Ascending aorta (tissue), 2 donors: ENCODE results near the gene CAPSL. TPM values are rescaled to one million over a fixed set of nuclear protein-coding genes. Genes with fewer than 3 reads are reported as not detected.
A peak's percentile ranks its signal among the peaks of the same experiment; 100 is the strongest.

Source experiments
- DNase-seq, 2 donors: peaks; one replicate each; pipeline ENCODE4 v3.0.0-alpha.2; 2019; ENCODE audit warnings: low spot score in 2 of 2
- H3K27ac ChIP-seq, 2 donors: fragments of 200-600 bp; sonication (generic); one replicate each; pipeline ENCODE4 v1.5.1; 2016 to 2017; ENCODE audit warnings: mild to moderate bottlenecking in 1 of 2
- H3K27me3 ChIP-seq: fragments of 200-600 bp; sonication (generic); one replicate; pipeline ENCODE4 v1.5.1; 2017
- H3K36me3 ChIP-seq, 2 donors: fragments of 200-600 bp; sonication (generic); one replicate each; pipeline ENCODE4 v1.5.1; 2016
- H3K4me1 ChIP-seq, 2 donors: fragments of 200-600 bp; sonication (generic); one replicate each; pipeline ENCODE4 v1.5.1; 2016 to 2017; ENCODE audit warnings: mild to moderate bottlenecking in 1 of 2
- H3K4me3 ChIP-seq, 2 donors: fragments of 200-600 bp; sonication (generic); one replicate each; pipeline ENCODE4 v1.5.1; 2016 to 2017; ENCODE audit warnings: mild to moderate bottlenecking in 1 of 2
- H3K9me3 ChIP-seq, 2 donors: fragments of 200-600 bp; sonication (generic); one replicate each; pipeline ENCODE4 v1.5.1; 2016
- intact Hi-C: fragments of 100-400 bp; cut with DNase I; formaldehyde crosslinking; loops from one replicate; pipeline ENCODE4 v1.15.1; 2023
- total RNA-seq: library from RNA; depleted of rRNA; stranded (reverse); fragments of >200 nt; gene quantifications from one replicate; pipeline ENCODE4 v1.1.0, GENCODE V29; 2016
- TF ChIP-seq, protein P1 (sequence below), 3 experiments: fragments of 200-600 bp in 2 of 3; fragments of 450-650 bp in 1 of 3; sonication (generic) in 2 of 3; IDR thresholded peaks; one replicate each; pipeline ENCODE4 v1.5.1; 2016 to 2019; ENCODE audit warnings: antibody characterized with exemption in 3 of 3, mild to moderate bottlenecking in 1 of 3, moderate library complexity in 1 of 3

CAPSL gene
- total RNA-seq, 1 donor from 2014 or later = not detected

DNA sequence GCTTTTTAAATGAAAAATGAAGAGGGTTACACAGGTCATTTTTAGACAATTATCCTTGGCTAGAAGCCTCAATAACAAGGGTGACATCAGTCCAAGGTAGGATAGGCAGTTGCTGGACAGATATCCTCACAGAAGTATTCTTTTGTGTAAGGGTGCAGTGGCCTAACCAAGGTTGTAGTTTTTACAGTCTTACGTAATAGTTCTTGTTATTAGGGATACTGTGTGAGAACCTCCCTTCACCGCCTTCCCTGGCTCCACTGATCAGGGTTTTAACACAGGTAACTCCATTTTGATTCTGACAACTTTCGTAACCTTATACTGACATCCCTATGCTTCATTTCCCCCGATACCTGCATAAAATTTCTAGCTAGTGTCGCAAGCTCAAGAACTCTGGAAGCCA lies 8.7 kb upstream of the CAPSL start:
- Histone ChIP-seq H3K36me3 (no peaks in the 10 kb centered on the region), H3K27ac (no peak overlapping the region), H3K27me3 (no peaks in the 10 kb centered on the region), H3K4me3 (no peak overlapping the region), H3K4me1 (no peaks in the 10 kb centered on the region), H3K9me3 (no peaks in the 10 kb centered on the region)
- TF ChIP-seq, protein P1, sequence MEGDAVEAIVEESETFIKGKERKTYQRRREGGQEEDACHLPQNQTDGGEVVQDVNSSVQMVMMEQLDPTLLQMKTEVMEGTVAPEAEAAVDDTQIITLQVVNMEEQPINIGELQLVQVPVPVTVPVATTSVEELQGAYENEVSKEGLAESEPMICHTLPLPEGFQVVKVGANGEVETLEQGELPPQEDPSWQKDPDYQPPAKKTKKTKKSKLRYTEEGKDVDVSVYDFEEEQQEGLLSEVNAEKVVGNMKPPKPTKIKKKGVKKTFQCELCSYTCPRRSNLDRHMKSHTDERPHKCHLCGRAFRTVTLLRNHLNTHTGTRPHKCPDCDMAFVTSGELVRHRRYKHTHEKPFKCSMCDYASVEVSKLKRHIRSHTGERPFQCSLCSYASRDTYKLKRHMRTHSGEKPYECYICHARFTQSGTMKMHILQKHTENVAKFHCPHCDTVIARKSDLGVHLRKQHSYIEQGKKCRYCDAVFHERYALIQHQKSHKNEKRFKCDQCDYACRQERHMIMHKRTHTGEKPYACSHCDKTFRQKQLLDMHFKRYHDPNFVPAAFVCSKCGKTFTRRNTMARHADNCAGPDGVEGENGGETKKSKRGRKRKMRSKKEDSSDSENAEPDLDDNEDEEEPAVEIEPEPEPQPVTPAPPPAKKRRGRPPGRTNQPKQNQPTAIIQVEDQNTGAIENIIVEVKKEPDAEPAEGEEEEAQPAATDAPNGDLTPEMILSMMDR (IDR thresholded peaks at IDR 0.05) = no peak
- DNase-seq = no peak
- intact Hi-C loops = no loop called here

DNA sequence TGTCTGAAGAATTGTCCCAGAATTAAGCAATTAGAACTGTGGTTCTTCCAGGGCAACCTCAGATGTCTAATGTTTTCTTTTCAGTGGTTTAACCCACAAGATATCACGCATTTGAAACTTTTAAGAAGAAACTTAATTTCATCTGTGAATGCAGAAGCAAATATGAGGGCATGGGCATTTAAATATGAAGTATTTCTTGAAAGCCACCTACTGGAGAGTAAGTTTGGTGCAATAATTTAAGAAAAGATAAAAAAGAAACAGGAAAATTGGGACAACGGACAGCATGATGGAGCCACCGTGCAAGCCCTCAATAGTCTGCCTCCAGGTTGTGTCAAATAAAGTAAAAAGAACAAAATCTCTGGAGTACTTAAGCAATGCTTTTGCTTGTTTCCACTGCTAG lies 1.2 kb upstream of the CAPSL start:
- Histone ChIP-seq H3K4me1 (no peaks in the 10 kb centered on the region), H3K27ac (no peak overlapping the region), H3K27me3 (no peaks in the 10 kb centered on the region), H3K36me3 (no peaks in the 10 kb centered on the region), H3K9me3 (no peaks in the 10 kb centered on the region), H3K4me3 (no peak overlapping the region)
- TF ChIP-seq, protein P1 (IDR thresholded peaks at IDR 0.05) = no peak
- no peak for DNase-seq
- intact Hi-C loops = no loop called here

DNA sequence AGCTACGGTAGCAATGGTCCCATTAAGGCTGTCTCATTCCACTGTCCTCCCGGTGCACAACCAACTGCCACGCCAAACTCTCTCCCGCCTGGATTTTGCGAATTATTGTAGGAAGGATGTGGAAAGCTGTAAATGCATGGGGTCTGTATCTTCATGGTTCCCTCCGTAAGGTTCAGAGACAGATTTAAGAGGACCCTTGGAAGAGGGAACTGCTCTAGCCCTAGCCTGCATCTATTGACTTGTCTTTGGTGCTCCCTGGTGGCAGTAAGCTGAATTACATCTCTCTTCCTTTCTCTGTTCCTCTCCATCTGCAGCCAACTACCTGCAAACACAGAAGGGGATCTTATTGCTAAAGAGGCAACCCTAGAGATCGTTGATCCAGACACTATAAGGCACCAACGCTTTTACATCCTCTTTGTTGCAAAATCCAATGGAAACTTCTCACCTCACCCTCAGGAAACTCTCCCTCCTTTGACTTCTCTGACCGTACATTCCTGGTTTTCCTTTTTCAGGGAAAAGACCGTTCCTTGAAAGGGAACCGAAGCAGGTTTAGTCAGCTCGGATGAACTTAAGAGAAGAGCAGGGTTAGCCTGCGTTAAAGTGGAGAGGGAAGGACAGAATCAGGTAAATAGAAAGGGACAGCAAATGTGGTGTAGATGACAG lies 11.9 kb downstream of the CAPSL start:
- Histone ChIP-seq H3K4me3 (no peak overlapping the region), H3K27ac (no peak overlapping the region), H3K9me3 (no peaks in the 10 kb centered on the region), H3K27me3 (no peaks in the 10 kb centered on the region), H3K36me3 (no peaks in the 10 kb centered on the region), H3K4me1 (no peaks in the 10 kb centered on the region)
- intact Hi-C loops = no loop called here
- no peak for DNase-seq
- TF ChIP-seq, protein P1 (IDR thresholded peaks at IDR 0.05) = peak; percentile 46 to 63 (median 46)

DNA sequence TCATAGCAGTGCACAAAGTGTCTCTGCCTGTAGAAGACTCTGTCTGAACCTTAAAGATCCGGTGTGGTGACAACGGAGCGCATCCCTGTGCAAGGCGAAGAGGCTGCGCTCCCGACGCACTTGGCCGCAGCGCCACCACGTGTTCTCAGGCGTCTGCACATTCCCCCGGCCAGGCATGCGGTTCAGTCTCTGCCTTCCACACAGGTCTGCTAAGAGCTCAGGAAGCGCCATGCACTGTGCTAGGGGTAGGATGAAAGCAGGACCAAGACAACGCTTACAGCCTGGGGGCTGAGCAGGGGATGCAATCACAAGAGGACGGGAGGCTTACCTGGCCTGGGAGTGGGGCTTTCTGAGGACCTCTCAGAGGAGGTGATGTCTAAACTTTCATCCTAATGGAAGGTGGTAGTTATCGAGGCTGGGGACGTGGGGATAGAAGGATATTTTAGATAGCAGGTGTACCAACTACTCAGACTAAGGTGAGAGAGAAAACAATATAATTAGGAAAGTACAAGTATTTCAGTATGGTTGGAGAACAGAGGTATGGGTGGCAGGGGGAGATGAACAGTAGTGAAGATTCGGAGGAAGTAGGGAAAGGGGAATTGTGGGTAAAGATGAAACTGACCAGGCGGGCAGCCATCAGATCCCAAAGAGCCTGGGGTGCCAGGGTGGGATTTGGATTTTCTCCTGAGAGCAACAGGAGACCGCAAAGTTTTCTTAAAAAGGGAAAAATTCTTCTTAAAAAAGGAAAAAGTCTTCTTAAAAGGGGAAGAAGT lies 13.3 kb downstream of the CAPSL start:
- TF ChIP-seq, protein P1 (IDR thresholded peaks at IDR 0.05) = peak in 1 of 3 experiments; percentile 36
- peak in 1 of 2 donors; percentile 67 for DNase-seq
- Histone ChIP-seq H3K27ac (no peak overlapping the region), H3K9me3 (no peaks in the 10 kb centered on the region), H3K4me3 (no peak overlapping the region), H3K27me3 (no peaks in the 10 kb centered on the region), H3K36me3 (no peaks in the 10 kb centered on the region), H3K4me1 (no peaks in the 10 kb centered on the region)
- intact Hi-C loops = no loop called here

DNA sequence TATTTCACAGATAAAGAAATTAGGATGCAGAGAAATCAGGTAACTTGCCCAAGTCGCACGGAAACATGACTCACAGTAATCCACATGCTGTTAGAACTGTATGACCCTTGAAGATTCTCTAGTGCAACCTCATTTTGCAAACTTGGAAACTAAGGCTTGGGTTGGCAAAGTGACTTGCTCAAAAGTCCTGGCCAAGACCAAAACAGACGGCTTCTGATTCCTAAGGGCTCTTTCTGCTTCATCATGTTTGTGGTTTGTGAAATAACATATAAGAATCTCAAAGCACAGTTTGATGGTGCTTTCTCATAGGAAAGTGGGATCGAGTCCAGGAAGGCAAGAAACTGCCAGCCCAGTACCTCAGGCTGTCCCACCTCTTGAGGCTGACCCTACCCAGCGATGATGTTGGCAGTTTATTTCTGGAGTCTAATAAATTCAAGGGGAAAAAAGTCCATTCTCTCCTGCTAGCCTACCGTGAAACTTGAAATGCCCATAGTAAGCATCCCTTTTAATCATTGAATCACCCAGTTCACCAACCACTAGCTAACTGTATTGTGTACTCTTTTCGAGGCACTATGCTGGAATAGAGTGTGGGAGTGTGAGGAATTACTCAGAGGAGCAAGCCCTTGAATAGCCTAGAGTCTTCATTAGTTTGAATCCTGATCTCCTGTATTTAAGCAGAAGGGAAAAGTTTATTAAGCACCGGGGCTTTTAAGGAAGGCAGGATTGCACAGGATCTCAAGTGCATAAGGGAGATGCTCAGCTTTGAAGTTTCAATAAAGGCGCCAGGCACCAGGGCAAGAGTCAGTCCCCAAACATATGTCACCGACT lies 14.1 kb downstream of the CAPSL start:
- H3K4me3 ChIP-seq = no peak overlapping the region
- no peaks in the 10 kb centered on the region for H3K36me3 ChIP-seq
- H3K4me1 ChIP-seq = no peaks in the 10 kb centered on the region
- no peaks in the 10 kb centered on the region for H3K27me3 ChIP-seq
- intact Hi-C loops = no loop called here
- no peak for DNase-seq
- TF ChIP-seq, protein P1 (IDR thresholded peaks at IDR 0.05) = no peak
- no peak overlapping the region for H3K27ac ChIP-seq
- H3K9me3 ChIP-seq = no peaks in the 10 kb centered on the region
